IMR-90 (cell line): Measurements from ENCODE around the gene LY6G6F. TPM values are rescaled to one million over a fixed set of nuclear protein-coding genes. Genes with fewer than 3 reads are reported as not detected.

Source experiments
- ATAC-seq: fragments of 200-7000 bp; cut with Tn5 transposase; 2 replicates; pipeline ENCODE4 v1.9.1; 2020; ENCODE audit warnings: low read depth, mild to moderate bottlenecking, moderate library complexity
- BruUV-seq: library from RNA; stranded (reverse); fragments of 400-500 nt; replicated peaks from 2 replicates; lab custom pipeline; 2021; lab: Mats Ljungman, UMichigan
- CTCF ChIA-PET: fragments of 300-600 bp; formaldehyde crosslinking; extraction: SDS; loops from one replicate; lab custom pipeline; 2021; ENCODE audit warnings: antibody characterized with exemption; lab: Yijun Ruan, JAX
- POLR2A ChIA-PET: fragments of 300-600 bp; sonication (Branson Sonifier 250); formaldehyde crosslinking; loops from one replicate; lab custom pipeline; 2022; ENCODE audit warnings: antibody characterized with exemption; ENCODE audit not compliant: unreplicated experiment; lab: Charles Lee
- DNase-seq: peaks from one replicate; pipeline ENCODE4 v3.0.0; 2013
- H2AFZ ChIP-seq: replicated peaks from 2 replicates; pipeline ENCODE3; 2013; ENCODE audit warnings: low read length, mild to moderate bottlenecking; ENCODE audit not compliant: poor library complexity
- H2AK5ac ChIP-seq: 2 replicates; pipeline ENCODE4 v1.6.1; 2013; ENCODE audit warnings: low read depth, low read length, inconsistent platforms
- H2AK9ac ChIP-seq: replicated peaks from 2 replicates; pipeline ENCODE3; 2013; ENCODE audit warnings: mild to moderate bottlenecking, low read depth, low read length, moderate library complexity; ENCODE audit not compliant: poor library complexity
- H2BK120ac ChIP-seq: 2 replicates; pipeline ENCODE4 v1.6.1; 2013; ENCODE audit warnings: low read depth, low read length, inconsistent platforms
- H2BK15ac ChIP-seq: 3 replicates; pipeline ENCODE4 v1.6.1; 2013; ENCODE audit warnings: low read depth, low read length, inconsistent platforms
- H2BK20ac ChIP-seq: 2 replicates; pipeline ENCODE4 v1.6.1; 2013; ENCODE audit warnings: low read depth, mild to moderate bottlenecking, inconsistent platforms, low read length, moderate library complexity
- H2BK5ac ChIP-seq: 2 replicates; pipeline ENCODE4 v1.6.1; 2013; ENCODE audit warnings: mild to moderate bottlenecking, low read depth, low read length, inconsistent platforms; ENCODE audit not compliant: poor library complexity, severe bottlenecking
- H3K14ac ChIP-seq: replicated peaks from 2 replicates; pipeline ENCODE4 v1.6.1; 2013; ENCODE audit warnings: low read depth, low read length, inconsistent platforms
- H3K18ac ChIP-seq: 2 replicates; pipeline ENCODE4 v1.6.1; 2013; ENCODE audit warnings: low read depth, low read length, control low read depth
- H3K23ac ChIP-seq: 2 replicates; pipeline ENCODE4 v1.6.1; 2013; ENCODE audit warnings: low read depth, low read length, inconsistent platforms
- H3K27ac ChIP-seq: 2 replicates; pipeline ENCODE4 v1.5.1; 2013; ENCODE audit warnings: mild to moderate bottlenecking, control low read depth, low read length; ENCODE audit not compliant: insufficient read depth
- H3K27me3 ChIP-seq: 2 replicates; pipeline ENCODE4 v1.6.1; 2013; ENCODE audit warnings: low read length; ENCODE audit not compliant: control insufficient read depth, insufficient read depth
- H3K36me3 ChIP-seq: 2 replicates; pipeline ENCODE4 v1.6.1; 2013; ENCODE audit warnings: low read length, mixed read lengths; ENCODE audit not compliant: control insufficient read depth, insufficient read depth
- H3K4ac ChIP-seq: 2 replicates; pipeline ENCODE4 v1.6.1; 2013; ENCODE audit warnings: low read depth, low read length, inconsistent platforms
- H3K4me1 ChIP-seq: 2 replicates; pipeline ENCODE4 v1.6.1; 2013; ENCODE audit warnings: low read length, mixed read lengths; ENCODE audit not compliant: control insufficient read depth, insufficient read depth
- H3K4me2 ChIP-seq: 2 replicates; pipeline ENCODE4 v1.6.1; 2013; ENCODE audit warnings: low read depth, mild to moderate bottlenecking, control low read depth, low read length, moderate library complexity
- H3K4me3 ChIP-seq: 2 replicates; pipeline ENCODE4 v1.5.1; 2013; ENCODE audit warnings: low read depth, mild to moderate bottlenecking, control low read depth, low read length, moderate library complexity; ENCODE audit not compliant: insufficient read depth
- H3K56ac ChIP-seq: 2 replicates; pipeline ENCODE4 v1.6.1; 2013; ENCODE audit warnings: low read length, inconsistent platforms; ENCODE audit not compliant: insufficient read depth; ENCODE audit errors: extremely low read depth
- H3K79me1 ChIP-seq, 2 experiments: 2 replicates each; pipeline ENCODE4 v1.6.1; 2013; ENCODE audit warnings: low read length in 2 of 2, inconsistent platforms in 1 of 2, low read depth in 1 of 2
- H3K9ac ChIP-seq: 2 replicates; pipeline ENCODE4 v1.6.1; 2013; ENCODE audit warnings: low read depth, low read length, control low read depth
- H3K9me1 ChIP-seq: 2 replicates; pipeline ENCODE4 v1.6.1; 2013; ENCODE audit warnings: low read length, inconsistent platforms; ENCODE audit not compliant: insufficient read depth
- H3K9me3 ChIP-seq: 2 replicates; pipeline ENCODE4 v1.6.1; 2013; ENCODE audit warnings: low read length; ENCODE audit not compliant: control insufficient read depth, insufficient read depth
- H4K20me1 ChIP-seq: 2 replicates; pipeline ENCODE4 v1.6.1; 2013; ENCODE audit warnings: low read length, inconsistent platforms; ENCODE audit not compliant: insufficient read depth
- H4K5ac ChIP-seq: 2 replicates; pipeline ENCODE4 v1.6.1; 2013; ENCODE audit warnings: mild to moderate bottlenecking, low read depth, low read length, control low read depth
- H4K8ac ChIP-seq, 2 experiments: 2 replicates each; pipeline ENCODE4 v1.6.1; 2013; ENCODE audit warnings: low read depth in 2 of 2, low read length in 2 of 2, control low read depth in 1 of 2, inconsistent platforms in 1 of 2
- H4K91ac ChIP-seq: 2 replicates; pipeline ENCODE4 v1.6.1; 2013; ENCODE audit warnings: low read depth, low read length, inconsistent platforms; ENCODE audit not compliant: insufficient read depth
- WGBS, 2 experiments: methylation state at CpG; one replicate each; pipeline versions ENCODE4 v1.1.5 to v1.1.7; 2013; ENCODE audit warnings: missing lambda C conversion rate in 2 of 2; ENCODE audit not compliant: insufficient read length in 1 of 2; ENCODE audit errors: extremely low coverage in 2 of 2; 5-methylcytosine and 5-hydroxymethylcytosine counted together
- dilution Hi-C: fragments of 300-500 bp; cut with HindIII; formaldehyde crosslinking; loops from one replicate; pipeline ENCODE4 v1.14.3; 2018; ENCODE audit warnings: low sequenced_read_pairs; ENCODE audit not compliant: unreplicated experiment
- in situ Hi-C: fragments of 300-500 bp; cut with MboI; formaldehyde crosslinking; loops from 3 replicates; pipeline ENCODE4 v1.14.3; 2019; ENCODE audit warnings: low sequenced_read_pairs, inconsistent platforms, mixed read lengths
- intact Hi-C: fragments of 100-400 bp; cut with micrococcal nuclease; formaldehyde crosslinking; loops from 2 replicates; pipeline ENCODE4 v1.10.0; 2022
- polyA plus RNA-seq, 3 experiments: library from polyadenylated mRNA; depleted of rRNA; stranded (reverse); fragments of >200 nt; gene quantifications; 2 replicates each; pipeline ENCODE4 v1.2.3, GENCODE V29; 2012; ENCODE audit warnings: low replicate concordance in 1 of 3
- total RNA-seq: library from RNA; depleted of rRNA; stranded (reverse); fragments of >200 nt; gene quantifications from 2 replicates; pipeline ENCODE4 v1.2.3, GENCODE V29; 2012
- TF ChIP-seq, protein P1 (sequence below): fragments of 150-350 bp; IDR thresholded peaks from 2 replicates; pipeline ENCODE4 v1.6.1; 2016; ENCODE audit warnings: low read depth, mild to moderate bottlenecking, low read length, moderate library complexity, borderline replicate concordance

LY6G6F gene
- total and polyA plus RNA-seq, 2 of the 4 experiments (the other 2 are of a cell fraction) = not detected

DNA sequence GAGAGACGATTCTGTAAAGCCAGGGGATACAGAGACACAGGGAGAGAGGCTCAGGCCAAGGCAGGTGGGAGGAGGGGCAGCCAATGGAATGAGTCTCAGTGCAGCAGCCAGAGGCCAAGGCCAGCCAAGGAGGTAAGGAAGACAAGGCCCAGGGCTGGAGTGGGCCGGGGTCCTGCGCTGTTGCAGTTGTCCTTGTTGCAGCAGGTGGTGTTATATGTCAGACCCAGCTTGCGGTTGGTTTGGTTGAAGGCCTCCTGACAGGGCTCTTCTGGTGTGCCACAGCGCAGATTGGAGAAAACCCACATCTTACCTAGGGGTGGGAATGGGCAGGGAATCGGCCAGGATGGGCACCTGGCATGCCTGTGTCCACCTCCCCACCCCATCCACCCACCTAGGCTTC is 12.3 kb downstream of the LY6G6F start:
- no peak overlapping the region for H4K8ac ChIP-seq
- H3K9me1 ChIP-seq = peaks cover 4% of the 10 kb centered on the region; the same call in 1 of the 2 replicates
- H3K79me1 ChIP-seq = no peaks in the 10 kb centered on the region
- H3K4ac ChIP-seq = no peak overlapping the region
- H3K27ac ChIP-seq = no peak overlapping the region
- peak overlapping the region; percentile 50 for H2AK9ac ChIP-seq
- H2BK20ac ChIP-seq = no peak overlapping the region
- ChIA-PET CTCF (no interaction called here), POLR2A (no interaction called here)
- H3K4me3 ChIP-seq = no peak overlapping the region
- no peak for DNase-seq
- no peaks in the 10 kb centered on the region for H3K4me1 ChIP-seq
- H3K27me3 ChIP-seq = peaks cover 11% of the 10 kb centered on the region
- H3K36me3 ChIP-seq = no peaks in the 10 kb centered on the region
- H2AK5ac ChIP-seq = no peak overlapping the region
- ATAC-seq = no peak
- H3K4me2 ChIP-seq = no peak overlapping the region
- in situ Hi-C loops (no loop called here), intact Hi-C loops (no loop called here), dilution Hi-C loops (no loop called here)
- no TSS peak for BruUV-seq
- no peak overlapping the region for H3K56ac ChIP-seq
- no peak overlapping the region for H2BK120ac ChIP-seq
- H3K9ac ChIP-seq = no peak overlapping the region
- no peak overlapping the region for H3K18ac ChIP-seq
- no peak overlapping the region for H4K5ac ChIP-seq
- no CpG with 5 or more reads among the region's 6 CpGs for WGBS, 2 experiments
- no peak overlapping the region for H3K14ac ChIP-seq
- H3K23ac ChIP-seq = no peak overlapping the region
- H2BK5ac ChIP-seq = no peak overlapping the region
- no peak overlapping the region for H2BK15ac ChIP-seq
- no peaks in the 10 kb centered on the region for H4K20me1 ChIP-seq
- no peaks in the 10 kb centered on the region for H3K9me3 ChIP-seq
- H4K91ac ChIP-seq = no peak overlapping the region
- H2AFZ ChIP-seq = no peak overlapping the region
- TF ChIP-seq, protein P1, sequence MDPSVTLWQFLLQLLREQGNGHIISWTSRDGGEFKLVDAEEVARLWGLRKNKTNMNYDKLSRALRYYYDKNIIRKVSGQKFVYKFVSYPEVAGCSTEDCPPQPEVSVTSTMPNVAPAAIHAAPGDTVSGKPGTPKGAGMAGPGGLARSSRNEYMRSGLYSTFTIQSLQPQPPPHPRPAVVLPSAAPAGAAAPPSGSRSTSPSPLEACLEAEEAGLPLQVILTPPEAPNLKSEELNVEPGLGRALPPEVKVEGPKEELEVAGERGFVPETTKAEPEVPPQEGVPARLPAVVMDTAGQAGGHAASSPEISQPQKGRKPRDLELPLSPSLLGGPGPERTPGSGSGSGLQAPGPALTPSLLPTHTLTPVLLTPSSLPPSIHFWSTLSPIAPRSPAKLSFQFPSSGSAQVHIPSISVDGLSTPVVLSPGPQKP = no peak
